HEK293 (cell line): Measurements from ENCODE around the gene NOA1.

Experiments used
- CTCF ChIA-PET: fragments of 350-600 bp; formaldehyde crosslinking; extraction: SDS; loops from one replicate; lab custom pipeline; 2021; ENCODE audit warnings: antibody characterized with exemption; lab: Yijun Ruan, JAX
- POLR2A ChIA-PET: fragments of 300-600 bp; formaldehyde crosslinking; extraction: SDS; loops from one replicate; lab custom pipeline; 2020; ENCODE audit warnings: antibody characterized with exemption, inconsistent platforms; lab: Yijun Ruan, JAX
- H3K27ac ChIP-seq: fragments of 200-500 bp; sonication (Bioruptor generic); 2 replicates; pipeline ENCODE4 v1.5.1; 2014; ENCODE audit warnings: low read depth, low read length, control low read depth, inconsistent platforms; ENCODE audit errors: extremely low read depth
- H3K36me3 ChIP-seq, 2 experiments: fragments of 200-500 bp in 1 of 2; sonication (Bioruptor generic) in 1 of 2; 1 replicate in 1 of 2; 2 replicates in 1 of 2; pipeline ENCODE4 v1.5.1; 2014 to 2017; ENCODE audit warnings: inconsistent platforms in 2 of 2, low read length in 2 of 2; ENCODE audit not compliant: control insufficient read depth in 2 of 2, insufficient read depth in 1 of 2
- H3K4me1 ChIP-seq: fragments of 200-500 bp; sonication (Bioruptor generic); 2 replicates; pipeline ENCODE4 v1.5.1; 2014; ENCODE audit warnings: mild to moderate bottlenecking, low read length, inconsistent platforms; ENCODE audit not compliant: control insufficient read depth, insufficient read depth
- H3K4me3 ChIP-seq: 2 replicates; pipeline ENCODE4 v1.5.1; 2011; ENCODE audit warnings: low read depth, mild to moderate bottlenecking, control low read depth, low read length, moderate library complexity
- H3K9me3 ChIP-seq: fragments of 200-500 bp; sonication (Bioruptor generic); 2 replicates; pipeline ENCODE4 v1.5.1; 2014; ENCODE audit warnings: low read depth, low read length, inconsistent platforms; ENCODE audit not compliant: control insufficient read depth, insufficient read depth
- GLIS1 ChIP-seq: fragments of 450-650 bp; formaldehyde crosslinking; IDR thresholded peaks from 2 replicates; pipeline ENCODE4 v1.5.1; 2016; ENCODE audit warnings: missing biosample characterization, missing genetic modification characterization
- SCRT2 ChIP-seq: fragments of 450-650 bp; formaldehyde crosslinking; IDR thresholded peaks from 2 replicates; pipeline ENCODE4 v1.5.1; 2016; ENCODE audit warnings: missing biosample characterization, missing genetic modification characterization
- SP7 ChIP-seq: fragments of 450-650 bp; formaldehyde crosslinking; IDR thresholded peaks from 2 replicates; pipeline ENCODE4 v1.5.1; 2016; ENCODE audit warnings: missing biosample characterization, missing genetic modification characterization
- TCF7L2 ChIP-seq: IDR thresholded peaks from 2 replicates; pipeline ENCODE4 v1.6.1; 2011; ENCODE audit warnings: low read depth, mild to moderate bottlenecking, inconsistent platforms, low read length, moderate library complexity, borderline replicate concordance
- ZIC2 ChIP-seq: fragments of 450-650 bp; formaldehyde crosslinking; IDR thresholded peaks from 2 replicates; pipeline ENCODE4 v1.5.1; 2016; ENCODE audit warnings: missing biosample characterization, missing genetic modification characterization
- ZNF19 ChIP-seq: fragments of 450-650 bp; formaldehyde crosslinking; IDR thresholded peaks from 2 replicates; pipeline ENCODE4; 2016; ENCODE audit warnings: missing biosample characterization, missing genetic modification characterization, low read depth
- ZNF302 ChIP-seq: fragments of 450-650 bp; formaldehyde crosslinking; IDR thresholded peaks from 2 replicates; pipeline ENCODE4 v1.5.1; 2016; ENCODE audit warnings: missing biosample characterization, missing genetic modification characterization, low read depth
- ZNF335 ChIP-seq: fragments of 450-650 bp; formaldehyde crosslinking; conservative IDR thresholded peaks from 2 replicates; pipeline ENCODE4 v1.5.1; 2016; ENCODE audit warnings: missing biosample characterization, missing genetic modification characterization
- ZNF514 ChIP-seq: fragments of 450-650 bp; formaldehyde crosslinking; IDR thresholded peaks from 2 replicates; pipeline ENCODE4 v1.5.1; 2016; ENCODE audit warnings: missing biosample characterization, missing genetic modification characterization
- ZNF658 ChIP-seq: fragments of 450-650 bp; formaldehyde crosslinking; IDR thresholded peaks from 2 replicates; pipeline ENCODE4; 2016; ENCODE audit warnings: missing biosample characterization, missing genetic modification characterization
- ZNF768 ChIP-seq: fragments of 450-650 bp; formaldehyde crosslinking; IDR thresholded peaks from 2 replicates; pipeline ENCODE4 v1.5.1; 2018; ENCODE audit warnings: missing biosample characterization, mild to moderate bottlenecking, missing genetic modification characterization
- TF ChIP-seq, protein P1 (sequence below): fragments of 450-650 bp; formaldehyde crosslinking; IDR thresholded peaks from 2 replicates; pipeline ENCODE4 v1.5.1; 2016; ENCODE audit warnings: missing biosample characterization, missing genetic modification characterization, borderline replicate concordance
- TF ChIP-seq, protein P2 (sequence below): fragments of 450-650 bp; formaldehyde crosslinking; IDR thresholded peaks from 2 replicates; pipeline ENCODE4 v1.5.0; 2017; ENCODE audit warnings: missing biosample characterization, missing genetic modification characterization, borderline replicate concordance
- TF ChIP-seq, protein P3 (sequence below): fragments of 450-650 bp; formaldehyde crosslinking; IDR thresholded peaks from 2 replicates; pipeline ENCODE4; 2016; ENCODE audit warnings: missing biosample characterization, missing genetic modification characterization
- TF ChIP-seq, protein P4 (sequence below): fragments of 450-650 bp; IDR thresholded peaks from 2 replicates; pipeline ENCODE4 v1.5.1; 2018; ENCODE audit warnings: missing biosample characterization, missing genetic modification characterization
- TF ChIP-seq, protein P5 (sequence below): fragments of 450-650 bp; formaldehyde crosslinking; IDR thresholded peaks from 2 replicates; pipeline ENCODE4 v1.5.1; 2017; ENCODE audit warnings: missing biosample characterization, missing genetic modification characterization

The NOA1 gene

DNA sequence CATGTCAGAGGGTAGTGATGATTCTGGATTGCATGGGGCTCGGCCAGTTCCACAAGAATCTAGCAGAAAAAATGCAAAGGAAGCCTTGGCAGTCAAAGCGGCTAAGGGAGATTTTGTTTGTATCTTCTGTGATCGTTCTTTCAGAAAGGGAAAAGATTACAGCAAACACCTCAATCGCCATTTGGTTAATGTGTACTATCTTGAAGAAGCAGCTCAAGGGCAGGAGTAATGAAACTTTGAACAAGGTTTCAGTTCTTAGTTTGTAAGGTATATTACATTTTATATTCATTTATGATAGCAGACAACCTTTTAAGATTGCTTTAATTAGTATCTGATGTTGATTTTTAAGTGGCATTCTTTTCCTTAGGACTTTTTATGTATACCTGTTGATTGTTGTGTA is 45.5 kb downstream of the NOA1 start:
- no peaks in the 10 kb centered on the region for H3K4me1 ChIP-seq
- no peak overlapping the region for H3K4me3 ChIP-seq
- H3K36me3 ChIP-seq: peaks cover 0 to 28% of the 10 kb centered on the region in 2 experiments; a peak in 2 of 3 replicates
- H3K9me3 ChIP-seq: no peaks in the 10 kb centered on the region
- no peak overlapping the region for H3K27ac ChIP-seq
- ChIA-PET CTCF (interaction anchor here (0.6 kb wide), 1 partner anchor 25 kb away, joined by 3 read pairs; no protein-coding TSS in a partner anchor), POLR2A (no interaction called here)
- TF ChIP-seq ZNF19 (tag by site-specific recombination) (no peak), SCRT2 (tag by site-specific recombination) (peak; percentile 59), SP7 (no peak), ZNF768 (tag by site-specific recombination) (no peak), ZNF658 (tag by site-specific recombination) (no peak)
- TF ChIP-seq, protein P1, sequence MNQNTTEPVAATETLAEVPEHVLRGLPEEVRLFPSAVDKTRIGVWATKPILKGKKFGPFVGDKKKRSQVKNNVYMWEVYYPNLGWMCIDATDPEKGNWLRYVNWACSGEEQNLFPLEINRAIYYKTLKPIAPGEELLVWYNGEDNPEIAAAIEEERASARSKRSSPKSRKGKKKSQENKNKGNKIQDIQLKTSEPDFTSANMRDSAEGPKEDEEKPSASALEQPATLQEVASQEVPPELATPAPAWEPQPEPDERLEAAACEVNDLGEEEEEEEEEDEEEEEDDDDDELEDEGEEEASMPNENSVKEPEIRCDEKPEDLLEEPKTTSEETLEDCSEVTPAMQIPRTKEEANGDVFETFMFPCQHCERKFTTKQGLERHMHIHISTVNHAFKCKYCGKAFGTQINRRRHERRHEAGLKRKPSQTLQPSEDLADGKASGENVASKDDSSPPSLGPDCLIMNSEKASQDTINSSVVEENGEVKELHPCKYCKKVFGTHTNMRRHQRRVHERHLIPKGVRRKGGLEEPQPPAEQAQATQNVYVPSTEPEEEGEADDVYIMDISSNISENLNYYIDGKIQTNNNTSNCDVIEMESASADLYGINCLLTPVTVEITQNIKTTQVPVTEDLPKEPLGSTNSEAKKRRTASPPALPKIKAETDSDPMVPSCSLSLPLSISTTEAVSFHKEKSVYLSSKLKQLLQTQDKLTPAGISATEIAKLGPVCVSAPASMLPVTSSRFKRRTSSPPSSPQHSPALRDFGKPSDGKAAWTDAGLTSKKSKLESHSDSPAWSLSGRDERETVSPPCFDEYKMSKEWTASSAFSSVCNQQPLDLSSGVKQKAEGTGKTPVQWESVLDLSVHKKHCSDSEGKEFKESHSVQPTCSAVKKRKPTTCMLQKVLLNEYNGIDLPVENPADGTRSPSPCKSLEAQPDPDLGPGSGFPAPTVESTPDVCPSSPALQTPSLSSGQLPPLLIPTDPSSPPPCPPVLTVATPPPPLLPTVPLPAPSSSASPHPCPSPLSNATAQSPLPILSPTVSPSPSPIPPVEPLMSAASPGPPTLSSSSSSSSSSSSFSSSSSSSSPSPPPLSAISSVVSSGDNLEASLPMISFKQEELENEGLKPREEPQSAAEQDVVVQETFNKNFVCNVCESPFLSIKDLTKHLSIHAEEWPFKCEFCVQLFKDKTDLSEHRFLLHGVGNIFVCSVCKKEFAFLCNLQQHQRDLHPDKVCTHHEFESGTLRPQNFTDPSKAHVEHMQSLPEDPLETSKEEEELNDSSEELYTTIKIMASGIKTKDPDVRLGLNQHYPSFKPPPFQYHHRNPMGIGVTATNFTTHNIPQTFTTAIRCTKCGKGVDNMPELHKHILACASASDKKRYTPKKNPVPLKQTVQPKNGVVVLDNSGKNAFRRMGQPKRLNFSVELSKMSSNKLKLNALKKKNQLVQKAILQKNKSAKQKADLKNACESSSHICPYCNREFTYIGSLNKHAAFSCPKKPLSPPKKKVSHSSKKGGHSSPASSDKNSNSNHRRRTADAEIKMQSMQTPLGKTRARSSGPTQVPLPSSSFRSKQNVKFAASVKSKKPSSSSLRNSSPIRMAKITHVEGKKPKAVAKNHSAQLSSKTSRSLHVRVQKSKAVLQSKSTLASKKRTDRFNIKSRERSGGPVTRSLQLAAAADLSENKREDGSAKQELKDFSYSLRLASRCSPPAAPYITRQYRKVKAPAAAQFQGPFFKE (tag by site-specific recombination): no peak

DNA sequence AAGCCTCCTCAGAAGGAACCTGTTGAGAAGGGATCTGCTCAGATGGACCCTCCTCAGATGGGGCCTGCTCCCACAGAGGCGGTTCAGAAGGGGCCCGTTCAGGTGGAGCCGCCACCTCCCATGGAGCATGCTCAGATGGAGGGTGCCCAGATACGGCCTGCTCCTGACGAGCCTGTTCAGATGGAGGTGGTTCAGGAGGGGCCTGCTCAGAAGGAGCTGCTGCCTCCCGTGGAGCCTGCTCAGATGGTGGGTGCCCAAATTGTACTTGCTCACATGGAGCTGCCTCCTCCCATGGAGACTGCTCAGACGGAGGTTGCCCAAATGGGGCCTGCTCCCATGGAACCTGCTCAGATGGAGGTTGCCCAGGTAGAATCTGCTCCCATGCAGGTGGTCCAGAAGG is 46.8 kb downstream of the NOA1 start:
- Histone ChIP-seq H3K36me3 (peaks cover 0 to 28% of the 10 kb centered on the region in 2 experiments; a peak in 2 of 3 replicates), H3K4me1 (no peaks in the 10 kb centered on the region), H3K9me3 (no peaks in the 10 kb centered on the region), H3K27ac (no peak overlapping the region), H3K4me3 (no peak overlapping the region)
- POLR2A ChIA-PET: no interaction called here
- CTCF ChIA-PET: no interaction called here
- TF ChIP-seq GLIS1 (tag by site-specific recombination): peak; percentile 19; the same call in 1 of the 2 replicates
- TF ChIP-seq ZNF335 (tag by site-specific recombination): 0 out of 2 replicates have a peak, but pooled peaks have one; percentile 23
- TF ChIP-seq, protein P2, sequence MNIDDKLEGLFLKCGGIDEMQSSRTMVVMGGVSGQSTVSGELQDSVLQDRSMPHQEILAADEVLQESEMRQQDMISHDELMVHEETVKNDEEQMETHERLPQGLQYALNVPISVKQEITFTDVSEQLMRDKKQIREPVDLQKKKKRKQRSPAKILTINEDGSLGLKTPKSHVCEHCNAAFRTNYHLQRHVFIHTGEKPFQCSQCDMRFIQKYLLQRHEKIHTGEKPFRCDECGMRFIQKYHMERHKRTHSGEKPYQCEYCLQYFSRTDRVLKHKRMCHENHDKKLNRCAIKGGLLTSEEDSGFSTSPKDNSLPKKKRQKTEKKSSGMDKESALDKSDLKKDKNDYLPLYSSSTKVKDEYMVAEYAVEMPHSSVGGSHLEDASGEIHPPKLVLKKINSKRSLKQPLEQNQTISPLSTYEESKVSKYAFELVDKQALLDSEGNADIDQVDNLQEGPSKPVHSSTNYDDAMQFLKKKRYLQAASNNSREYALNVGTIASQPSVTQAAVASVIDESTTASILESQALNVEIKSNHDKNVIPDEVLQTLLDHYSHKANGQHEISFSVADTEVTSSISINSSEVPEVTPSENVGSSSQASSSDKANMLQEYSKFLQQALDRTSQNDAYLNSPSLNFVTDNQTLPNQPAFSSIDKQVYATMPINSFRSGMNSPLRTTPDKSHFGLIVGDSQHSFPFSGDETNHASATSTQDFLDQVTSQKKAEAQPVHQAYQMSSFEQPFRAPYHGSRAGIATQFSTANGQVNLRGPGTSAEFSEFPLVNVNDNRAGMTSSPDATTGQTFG: no peak
- peak; percentile 27 for TF ChIP-seq ZIC2 (tag by site-specific recombination)

DNA sequence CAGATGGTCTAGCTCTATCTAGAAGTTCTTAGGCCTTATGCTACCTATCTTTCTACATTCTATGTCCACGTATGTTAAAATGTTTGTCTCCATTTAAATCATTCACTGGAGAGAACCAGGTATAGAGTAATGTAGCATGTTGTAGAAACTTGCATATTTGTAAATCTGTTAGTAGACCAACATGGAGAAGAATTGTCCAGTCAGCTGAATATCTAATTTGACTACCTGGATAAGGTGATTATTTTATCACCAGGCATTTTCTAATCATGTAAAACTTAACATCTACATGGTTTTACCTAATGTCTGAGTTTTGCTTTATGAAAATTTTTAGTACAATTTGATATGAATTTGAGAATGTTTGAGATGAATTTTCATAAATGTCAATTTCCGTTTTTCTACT is 50.2 kb downstream of the NOA1 start:
- ChIA-PET CTCF (no interaction called here), POLR2A (no interaction called here)
- Histone ChIP-seq H3K9me3 (no peaks in the 10 kb centered on the region), H3K4me3 (no peak overlapping the region), H3K4me1 (no peaks in the 10 kb centered on the region), H3K36me3 (peaks cover 0 to 50% of the 10 kb centered on the region in 2 experiments; a peak in 2 of 3 replicates)
- no peak for TF ChIP-seq ZNF302
- TF ChIP-seq, protein P3, sequence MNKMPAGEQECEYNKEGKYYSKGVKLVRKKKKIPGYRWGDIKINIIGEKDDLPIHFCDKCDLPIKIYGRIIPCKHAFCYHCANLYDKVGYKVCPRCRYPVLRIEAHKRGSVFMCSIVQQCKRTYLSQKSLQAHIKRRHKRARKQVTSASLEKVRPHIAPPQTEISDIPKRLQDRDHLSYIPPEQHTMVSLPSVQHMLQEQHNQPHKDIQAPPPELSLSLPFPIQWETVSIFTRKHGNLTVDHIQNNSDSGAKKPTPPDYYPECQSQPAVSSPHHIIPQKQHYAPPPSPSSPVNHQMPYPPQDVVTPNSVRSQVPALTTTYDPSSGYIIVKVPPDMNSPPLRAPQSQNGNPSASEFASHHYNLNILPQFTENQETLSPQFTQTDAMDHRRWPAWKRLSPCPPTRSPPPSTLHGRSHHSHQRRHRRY (tag by site-specific recombination): no peak
- no peak for TF ChIP-seq ZNF514
- no peak for TF ChIP-seq ZNF19 (tag by site-specific recombination)
- no peak for TF ChIP-seq TCF7L2
- TF ChIP-seq, protein P4, sequence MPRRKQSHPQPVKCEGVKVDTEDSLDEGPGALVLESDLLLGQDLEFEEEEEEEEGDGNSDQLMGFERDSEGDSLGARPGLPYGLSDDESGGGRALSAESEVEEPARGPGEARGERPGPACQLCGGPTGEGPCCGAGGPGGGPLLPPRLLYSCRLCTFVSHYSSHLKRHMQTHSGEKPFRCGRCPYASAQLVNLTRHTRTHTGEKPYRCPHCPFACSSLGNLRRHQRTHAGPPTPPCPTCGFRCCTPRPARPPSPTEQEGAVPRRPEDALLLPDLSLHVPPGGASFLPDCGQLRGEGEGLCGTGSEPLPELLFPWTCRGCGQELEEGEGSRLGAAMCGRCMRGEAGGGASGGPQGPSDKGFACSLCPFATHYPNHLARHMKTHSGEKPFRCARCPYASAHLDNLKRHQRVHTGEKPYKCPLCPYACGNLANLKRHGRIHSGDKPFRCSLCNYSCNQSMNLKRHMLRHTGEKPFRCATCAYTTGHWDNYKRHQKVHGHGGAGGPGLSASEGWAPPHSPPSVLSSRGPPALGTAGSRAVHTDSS (tag by site-specific recombination): no peak
- TF ChIP-seq, protein P5, sequence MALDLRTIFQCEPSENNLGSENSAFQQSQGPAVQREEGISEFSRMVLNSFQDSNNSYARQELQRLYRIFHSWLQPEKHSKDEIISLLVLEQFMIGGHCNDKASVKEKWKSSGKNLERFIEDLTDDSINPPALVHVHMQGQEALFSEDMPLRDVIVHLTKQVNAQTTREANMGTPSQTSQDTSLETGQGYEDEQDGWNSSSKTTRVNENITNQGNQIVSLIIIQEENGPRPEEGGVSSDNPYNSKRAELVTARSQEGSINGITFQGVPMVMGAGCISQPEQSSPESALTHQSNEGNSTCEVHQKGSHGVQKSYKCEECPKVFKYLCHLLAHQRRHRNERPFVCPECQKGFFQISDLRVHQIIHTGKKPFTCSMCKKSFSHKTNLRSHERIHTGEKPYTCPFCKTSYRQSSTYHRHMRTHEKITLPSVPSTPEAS (tag by site-specific recombination): no peak
- TF ChIP-seq, all 188 proteins: peak for 0
- H3K27ac ChIP-seq: no peak overlapping the region
